Calu3 (cell line): ENCODE results near the gene TRAF3IP3. TPM values are rescaled to one million over a fixed set of nuclear protein-coding genes. Genes with fewer than 3 reads are reported as not detected.

Experiments
- BruUV-seq: library from RNA; stranded (reverse); fragments of 400-500 nt; replicated peaks from 2 replicates; lab custom pipeline; 2021; lab: Mats Ljungman, UMichigan
- CTCF ChIA-PET: fragments of 300-600 bp; sonication (Branson Sonifier 250); formaldehyde crosslinking; loops from one replicate; lab custom pipeline; 2022; ENCODE audit warnings: antibody characterized with exemption; lab: Charles Lee
- DNase-seq: peaks from one replicate; pipeline ENCODE4 v3.0.0; 2022
- H3K27ac Mint-ChIP-seq: one replicate; pipeline ENCODE4 v1.8.0; 2022; ENCODE audit warnings: mixed read lengths; ENCODE audit not compliant: unreplicated experiment
- H3K27me3 Mint-ChIP-seq: one replicate; pipeline ENCODE4 v1.8.0; 2022; ENCODE audit warnings: mixed read lengths; ENCODE audit not compliant: unreplicated experiment
- H3K36me3 Mint-ChIP-seq: one replicate; pipeline ENCODE4 v1.8.0; 2022; ENCODE audit warnings: mild to moderate bottlenecking, moderate library complexity, mixed read lengths; ENCODE audit not compliant: insufficient read depth, unreplicated experiment
- H3K4me1 Mint-ChIP-seq: one replicate; pipeline ENCODE4 v1.8.0; 2022; ENCODE audit warnings: mild to moderate bottlenecking, low read depth, mixed read lengths; ENCODE audit not compliant: unreplicated experiment
- H3K4me3 Mint-ChIP-seq: one replicate; pipeline ENCODE4 v1.8.0; 2022; ENCODE audit warnings: mild to moderate bottlenecking, low read depth, moderate library complexity, mixed read lengths; ENCODE audit not compliant: unreplicated experiment
- H3K9me3 Mint-ChIP-seq: one replicate; pipeline ENCODE4 v1.8.0; 2022; ENCODE audit warnings: low read depth, mixed read lengths; ENCODE audit not compliant: unreplicated experiment
- CTCF ChIP-seq: fragments of 200-600 bp; IDR thresholded peaks from one replicate; pipeline ENCODE4 v1.8.0; 2022; ENCODE audit warnings: antibody characterized with exemption; ENCODE audit not compliant: unreplicated experiment
- intact Hi-C: fragments of 100-400 bp; cut with micrococcal nuclease; formaldehyde crosslinking; loops from one replicate; pipeline ENCODE4 v1.10.0; 2022; ENCODE audit not compliant: unreplicated experiment
- total RNA-seq: library from RNA; stranded (reverse); gene quantifications from 2 replicates; pipeline ENCODE4 v1.2.3, GENCODE V29; 2022

Gene TRAF3IP3
- total RNA-seq, 1 experiment from 2014 or later, result not detected

GRCh38 chr1:209825591-209826434 is 70.0 kb downstream of the TRAF3IP3 start:
- TF ChIP-seq CTCF, result no peak
- H3K27me3 Mint-ChIP-seq, result no peaks in the 10 kb centered on the region
- CTCF ChIA-PET, result interaction anchor here (0.6 to 1.5 kb wide), 6 partner anchors 15 to 173 kb away, joined by 3 to 9 read pairs (median 4); partner anchors contain the start of gene IRF6
- H3K4me3 Mint-ChIP-seq, result peak overlapping the region; percentile 43
- DNase-seq, result peak; percentile 48
- H3K27ac Mint-ChIP-seq, result peak overlapping the region; percentile 92
- intact Hi-C loops, result loop anchor here (5.0 to 10.0 kb wide), 2 partner anchors 79 to 171 kb away; partner anchors contain the start of gene LAMB3
- no TSS peak for BruUV-seq
- H3K9me3 Mint-ChIP-seq, result no peaks in the 10 kb centered on the region
- peaks cover 67% of the 10 kb centered on the region for H3K4me1 Mint-ChIP-seq
- peaks cover 42% of the 10 kb centered on the region for H3K36me3 Mint-ChIP-seq

- no peaks in the 10 kb centered on the region for H3K9me3 Mint-ChIP-seq
- intact Hi-C loops, result loop anchor here (5.0 to 10.0 kb wide), 2 partner anchors 80 to 173 kb away; partner anchors contain the start of gene LAMB3
- CTCF ChIA-PET, result interaction anchor here (0.7 to 1.4 kb wide), 3 partner anchors 12 to 20 kb away, joined by 3 to 5 read pairs (median 3); no protein-coding TSS in a partner anchor
- H3K27ac Mint-ChIP-seq, result peak within 1 kb of the TSS; percentile 92
- TF ChIP-seq CTCF, result peak; percentile 59
- H3K4me1 Mint-ChIP-seq, result peaks cover 67% of the 10 kb centered on the region
- H3K4me3 Mint-ChIP-seq, result peak within 1 kb of the TSS; percentile 82
- H3K36me3 Mint-ChIP-seq, result peaks cover 56% of the 10 kb centered on the region
- no TSS peak for BruUV-seq
- DNase-seq, result peak; percentile 94
- H3K27me3 Mint-ChIP-seq, result no peaks in the 10 kb centered on the region
Measured at GRCh38 chr1:209827384-209828262, 71.8 kb downstream of the TRAF3IP3 start, which contains the start of gene UTP25. Gene UTP25, plus strand, starts transcription at chr1:209827972. Its CDS starts 92 bp downstream, at chr1:209828064.

- H3K4me1 Mint-ChIP-seq, result peaks cover 50% of the 10 kb centered on the region
- no peaks in the 10 kb centered on the region for H3K9me3 Mint-ChIP-seq
- BruUV-seq, result no TSS peak
- CTCF ChIA-PET, result interaction anchor here (0.7 to 0.8 kb wide), 2 partner anchors 80 to 906 kb away, joined by 3 to 6 read pairs; no protein-coding TSS in a partner anchor
- intact Hi-C loops, result loop anchor here (5.0 to 10.0 kb wide), 2 partner anchors 82 to 175 kb away; partner anchors contain the start of gene LAMB3
- DNase-seq, result no peak
- no peak overlapping the region for H3K27ac Mint-ChIP-seq
- H3K4me3 Mint-ChIP-seq, result peak overlapping the region; percentile 82
- H3K36me3 Mint-ChIP-seq, result peaks cover 77% of the 10 kb centered on the region
- TF ChIP-seq CTCF, result no peak
- no peaks in the 10 kb centered on the region for H3K27me3 Mint-ChIP-seq
Measured at GRCh38 chr1:209829716-209830115, 73.9 kb downstream of the TRAF3IP3 start.

- no peak for DNase-seq
- H3K4me3 Mint-ChIP-seq, result no peak overlapping the region
- no peak for TF ChIP-seq CTCF
- no peaks in the 10 kb centered on the region for H3K9me3 Mint-ChIP-seq
- CTCF ChIA-PET, result no interaction called here
- H3K36me3 Mint-ChIP-seq, result peaks cover 76% of the 10 kb centered on the region
- no TSS peak for BruUV-seq
- peaks cover 43% of the 10 kb centered on the region for H3K4me1 Mint-ChIP-seq
- H3K27me3 Mint-ChIP-seq, result no peaks in the 10 kb centered on the region
- intact Hi-C loops, result no loop called here
- H3K27ac Mint-ChIP-seq, result no peak overlapping the region
Measured at GRCh38 chr1:209830722-209831121, 74.9 kb downstream of the TRAF3IP3 start.
